ENCODE data around the gene MEI4.

GRCh38 chr6:77853401-77853800, 200.6 kb downstream of the MEI4 start:
- TF ChIP-seq CTCF (IDR thresholded peaks at IDR 0.05): no peak
- no peak for TF ChIP-seq POLR2A (IDR thresholded peaks at IDR 0.05)
